ENCODE results near the gene GPR183.
A peak's percentile ranks its signal among the peaks of the same experiment; 100 is the strongest.

Gene GPR183

GRCh38 chr13:99321709-99322108, 14.5 kb upstream of the GPR183 start:
- no peak for DNase-seq (ENCODE audit: extremely low read depth, low read depth)
- no peak for TF ChIP-seq CTCF (IDR thresholded peaks at IDR 0.05; ENCODE audit: low read depth, low read length)

- peak; percentile 83 for DNase-seq (ENCODE audit: extremely low read depth, low read depth)
- TF ChIP-seq CTCF (IDR thresholded peaks at IDR 0.05; ENCODE audit: low read depth, low read length) = no peak
These were observed 13.7 kb upstream of the GPR183 start for GRCh38 chr13:99320693-99321481.

- no peak for TF ChIP-seq CTCF (IDR thresholded peaks at IDR 0.05; ENCODE audit: low read depth, low read length)
- DNase-seq (ENCODE audit: extremely low read depth, low read depth) = no peak
These were observed 9.6 kb upstream of the GPR183 start for GRCh38 chr13:99316657-99317256.

GRCh38 chr13:99316224-99316623, 9.0 kb upstream of the GPR183 start:
- TF ChIP-seq CTCF (IDR thresholded peaks at IDR 0.05; ENCODE audit: low read depth, low read length) = no peak
- no peak for DNase-seq (ENCODE audit: extremely low read depth, low read depth)

- TF ChIP-seq CTCF (IDR thresholded peaks at IDR 0.05; ENCODE audit: low read depth, low read length) = no peak
- DNase-seq (ENCODE audit: extremely low read depth, low read depth) = no peak
These were observed 8.0 kb upstream of the GPR183 start for GRCh38 chr13:99315186-99315585.

- TF ChIP-seq CTCF (IDR thresholded peaks at IDR 0.05; ENCODE audit: low read depth, low read length) = no peak
- DNase-seq (ENCODE audit: extremely low read depth, low read depth) = no peak
These were observed 7.5 kb upstream of the GPR183 start for GRCh38 chr13:99314640-99315176.

GRCh38 chr13:99313941-99314340, 6.7 kb upstream of the GPR183 start:
- TF ChIP-seq CTCF (IDR thresholded peaks at IDR 0.05; ENCODE audit: low read depth, low read length) = no peak
- DNase-seq (ENCODE audit: extremely low read depth, low read depth) = no peak

Measured in AG09319 (cell line).